ENCODE data around the gene CACFD1.

CACFD1 gene

GRCh38 chr9:133459476-133460404 is at the start of gene CACFD1:
Gene CACFD1, plus strand, starts transcription at chr9:133459978. Its CDS starts 89 bp downstream, at chr9:133460067.
- peak; percentile 76 to 99 (median 96) for DNase-seq

- no peak for DNase-seq
These were observed 44.6 kb upstream of the CACFD1 start for GRCh38 chr9:133415170-133415569.

GRCh38 chr9:133417541-133418461 is 42.0 kb upstream of the CACFD1 start, which contains the start of gene REXO4:
Gene REXO4, minus strand, starts transcription at chr9:133418010. Its CDS starts 166 bp downstream, at chr9:133417844.
- DNase-seq: peak in 55 of 56 donors; percentile 45 to 90 (median 75)

GRCh38 chr9:133419005-133419404 is 40.8 kb upstream of the CACFD1 start:
- DNase-seq: no peak

- DNase-seq: no peak
These were observed 39.4 kb upstream of the CACFD1 start for GRCh38 chr9:133420392-133420827.

GRCh38 chr9:133421615-133422542 is 37.9 kb upstream of the CACFD1 start, which contains the start of gene ADAMTS13:
Gene ADAMTS13, plus strand, starts transcription at chr9:133422367. Its CDS starts 77 bp downstream, at chr9:133422444.
- peak in 1 of 56 donors; percentile 55 for DNase-seq

GRCh38 chr9:133423216-133423615 is 36.6 kb upstream of the CACFD1 start:
- DNase-seq: no peak

- DNase-seq: no peak
These were observed 35.6 kb upstream of the CACFD1 start for GRCh38 chr9:133424187-133424586.

GRCh38 chr9:133425049-133425632 is 34.6 kb upstream of the CACFD1 start:
- no peak for DNase-seq

GRCh38 chr9:133426011-133426410 is 33.8 kb upstream of the CACFD1 start:
- no peak for DNase-seq

GRCh38 chr9:133427658-133428348 is 32.0 kb upstream of the CACFD1 start:
- DNase-seq: no peak

GRCh38 chr9:133428617-133429101 is 31.1 kb upstream of the CACFD1 start:
- DNase-seq: no peak

- DNase-seq: no peak
These were observed 30.6 kb upstream of the CACFD1 start for GRCh38 chr9:133429214-133429613.

- no peak for DNase-seq
These were observed 30.1 kb upstream of the CACFD1 start for GRCh38 chr9:133429641-133430161.

- no peak for DNase-seq
These were observed 29.5 kb upstream of the CACFD1 start for GRCh38 chr9:133430244-133430643.

GRCh38 chr9:133433351-133433843 is 26.4 kb upstream of the CACFD1 start:
- DNase-seq: no peak

- no peak for DNase-seq
These were observed 23.1 kb upstream of the CACFD1 start for GRCh38 chr9:133436681-133437080.

GRCh38 chr9:133437753-133438531 is 21.8 kb upstream of the CACFD1 start:
- no peak for DNase-seq
